Measurements from ENCODE around the gene SMC3. TPM values are rescaled to one million over a fixed set of nuclear protein-coding genes. Genes with fewer than 3 reads are reported as not detected.

SMC3 gene
- total RNA-seq, 4 donors from 2014 or later = 27.7 to 50.2 (median 39.5) TPM

- intact Hi-C loops (cut with DNase I) = loop anchor here (2.0 kb wide), 1 partner anchor 66 kb away; no protein-coding TSS in a partner anchor
- no peaks in the 10 kb centered on the region for H3K9me3 ChIP-seq
- no peak overlapping the region for H3K27ac ChIP-seq (replicated peaks in 1 of 4)
- no peak overlapping the region for H3K4me3 ChIP-seq
- no peaks in the 10 kb centered on the region for H3K36me3 ChIP-seq
- DNase-seq (ENCODE audit: extremely low spot score) = no peak
- H3K27me3 ChIP-seq = no peaks in the 10 kb centered on the region
- WGBS = 95% methylated on average over 4 of the region's 4 CpGs
- no peak for TF ChIP-seq POLR2A (IDR thresholded peaks at IDR 0.05; ENCODE audit: low read depth)
- TF ChIP-seq CTCF (IDR thresholded peaks at IDR 0.05) = no peak
- no peak for TF ChIP-seq EP300 (IDR thresholded peaks at IDR 0.05)
- no peak for TF ChIP-seq POLR2AphosphoS5 (IDR thresholded peaks at IDR 0.05)
- peaks cover 0 to 9% (median 2%) of the 10 kb centered on the region in 4 donors for H3K4me1 ChIP-seq
These were observed 45.1 kb downstream of the SMC3 start for GRCh38 chr10:110612629-110613028.

GRCh38 chr10:110613341-110613995, 46.0 kb downstream of the SMC3 start:
- TF ChIP-seq EP300 (IDR thresholded peaks at IDR 0.05) (no peak), POLR2A (IDR thresholded peaks at IDR 0.05; ENCODE audit: low read depth) (no peak), POLR2AphosphoS5 (IDR thresholded peaks at IDR 0.05) (no peak), CTCF (IDR thresholded peaks at IDR 0.05) (no peak)
- Histone ChIP-seq H3K36me3 (no peaks in the 10 kb centered on the region), H3K4me3 (no peak overlapping the region), H3K27ac (replicated peaks in 1 of 4) (no peak overlapping the region), H3K4me1 (peaks cover 0 to 7% (median under 1%) of the 10 kb centered on the region in 4 donors), H3K9me3 (no peaks in the 10 kb centered on the region), H3K27me3 (no peaks in the 10 kb centered on the region)
- intact Hi-C loops (cut with DNase I) = loop anchor here (2.0 kb wide), 1 partner anchor 65 kb away; no protein-coding TSS in a partner anchor
- WGBS = 66% methylated on average over 8 of the region's 8 CpGs
- no peak for DNase-seq (ENCODE audit: extremely low spot score)

GRCh38 chr10:110613996-110614495, 46.6 kb downstream of the SMC3 start:
- 92% methylated on average over 9 of the region's 9 CpGs for WGBS
- Histone ChIP-seq H3K27ac (replicated peaks in 1 of 4) (no peak overlapping the region), H3K9me3 (no peaks in the 10 kb centered on the region), H3K4me3 (no peak overlapping the region), H3K4me1 (peaks cover 0 to 1% (median 0%) of the 10 kb centered on the region in 4 donors), H3K27me3 (no peaks in the 10 kb centered on the region), H3K36me3 (no peaks in the 10 kb centered on the region)
- intact Hi-C loops (cut with DNase I) = loop anchor here (2.0 kb wide), 1 partner anchor 65 kb away; no protein-coding TSS in a partner anchor
- TF ChIP-seq CTCF (IDR thresholded peaks at IDR 0.05) = no peak
- no peak for TF ChIP-seq POLR2AphosphoS5 (IDR thresholded peaks at IDR 0.05)
- no peak for TF ChIP-seq POLR2A (IDR thresholded peaks at IDR 0.05; ENCODE audit: low read depth)
- TF ChIP-seq EP300 (IDR thresholded peaks at IDR 0.05) = no peak
- DNase-seq (ENCODE audit: extremely low spot score) = no peak

- no peaks in the 10 kb centered on the region for H3K27me3 ChIP-seq
- H3K36me3 ChIP-seq = no peaks in the 10 kb centered on the region
- WGBS = 77% methylated on average over 2 of the region's 2 CpGs
- no peak overlapping the region for H3K4me3 ChIP-seq
- TF ChIP-seq POLR2A (IDR thresholded peaks at IDR 0.05; ENCODE audit: low read depth) (no peak), POLR2AphosphoS5 (IDR thresholded peaks at IDR 0.05) (no peak), CTCF (IDR thresholded peaks at IDR 0.05) (no peak), EP300 (IDR thresholded peaks at IDR 0.05) (no peak)
- H3K9me3 ChIP-seq = no peaks in the 10 kb centered on the region
- intact Hi-C loops (cut with DNase I) = no loop called here
- no peak overlapping the region for H3K27ac ChIP-seq (replicated peaks in 1 of 4)
- no peaks in the 10 kb centered on the region for H3K4me1 ChIP-seq
- no peak for DNase-seq (ENCODE audit: extremely low spot score)
These were observed 47.7 kb downstream of the SMC3 start for GRCh38 chr10:110615057-110615747.
